Activated T-cell treated with anti-CD3 and anti-CD28 coated beads for 48 hours (primary cell): ENCODE results near the gene FRMD4B.

Experiments
- DNase-seq: peaks from one replicate; pipeline ENCODE4 v3.0.0-alpha.2; 2020; ENCODE audit warnings: low read depth

The FRMD4B gene

DNA sequence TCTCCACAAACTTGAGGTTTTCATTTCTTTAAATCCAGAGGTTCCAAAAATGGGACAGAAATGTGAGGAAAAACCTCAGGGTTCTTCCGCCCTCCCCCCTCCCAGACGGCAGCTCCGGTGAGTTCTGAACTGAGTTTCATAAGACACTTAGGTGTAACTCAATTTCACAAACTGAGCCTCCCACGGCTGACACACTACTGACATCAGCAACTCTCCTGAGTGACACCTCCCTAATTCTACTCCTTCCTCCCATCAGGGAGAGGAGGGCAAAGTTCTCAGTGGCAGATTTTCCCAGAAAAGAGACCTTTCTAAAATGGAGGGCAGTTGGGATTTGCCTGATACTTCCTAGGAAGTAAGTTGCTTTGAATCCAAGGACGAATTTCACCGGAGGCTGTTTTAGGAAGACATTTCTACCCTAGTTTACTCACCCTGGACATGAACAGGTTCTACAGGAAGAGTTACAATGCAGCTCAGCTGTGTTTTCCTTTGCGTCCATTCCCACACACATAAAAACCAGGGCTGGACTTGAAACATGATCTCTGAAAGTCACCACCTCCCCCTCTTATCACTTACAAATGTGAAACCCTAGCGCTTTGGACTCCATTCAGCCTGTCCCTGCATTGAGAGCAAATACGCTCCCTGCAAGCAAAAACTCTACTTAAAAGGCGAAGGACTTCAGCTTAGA lies 185.4 kb downstream of the FRMD4B start:
- peak; percentile 37 for DNase-seq

DNA sequence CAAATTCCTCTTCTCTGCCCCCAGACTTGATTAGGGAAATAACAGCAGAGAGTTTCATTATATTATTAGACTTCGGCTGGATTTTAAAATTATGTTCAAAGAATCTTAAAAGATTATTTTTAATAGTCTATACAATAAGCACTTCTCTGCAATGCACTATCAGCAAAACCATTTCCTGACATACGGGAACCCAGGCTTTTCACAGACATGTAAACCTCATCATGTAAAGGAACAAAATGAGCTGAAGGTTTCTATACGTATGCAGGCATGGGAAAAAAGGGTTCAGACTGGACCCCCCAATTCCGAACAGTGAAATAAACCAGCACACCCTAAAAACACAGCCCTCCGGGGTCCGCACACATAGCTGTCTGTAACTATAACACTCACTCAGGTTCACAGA lies 185.9 kb downstream of the FRMD4B start:
- DNase-seq, result no peak

DNA sequence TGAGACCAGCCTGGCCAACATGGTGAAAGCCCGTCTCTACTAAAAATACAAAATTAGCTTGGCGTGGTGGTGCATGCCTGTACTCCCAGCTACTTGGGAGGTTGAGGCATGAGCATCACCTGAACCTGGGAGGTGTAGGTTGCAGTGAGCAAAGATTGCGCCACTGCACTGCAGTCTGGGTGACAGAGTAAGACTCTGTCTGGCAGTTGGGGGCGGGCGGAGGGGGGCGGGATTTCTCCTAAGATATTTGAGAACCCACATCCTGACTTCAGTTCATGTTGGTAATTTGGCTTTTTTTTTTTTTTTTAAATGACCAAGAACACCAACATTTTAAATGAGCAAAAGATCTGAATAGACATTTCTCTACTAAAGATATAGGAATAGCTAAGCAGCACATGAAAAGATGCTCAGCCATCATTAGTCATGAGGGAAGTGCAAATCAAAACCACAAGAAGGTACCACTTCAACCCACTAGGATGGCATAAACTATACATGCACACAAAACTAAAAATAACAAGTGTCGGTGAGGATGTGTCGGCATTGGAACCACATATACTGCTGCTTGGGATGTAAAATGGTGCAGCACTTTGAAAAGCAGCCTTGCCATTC lies 187.9 kb downstream of the FRMD4B start:
- peak; percentile 56 for DNase-seq

DNA sequence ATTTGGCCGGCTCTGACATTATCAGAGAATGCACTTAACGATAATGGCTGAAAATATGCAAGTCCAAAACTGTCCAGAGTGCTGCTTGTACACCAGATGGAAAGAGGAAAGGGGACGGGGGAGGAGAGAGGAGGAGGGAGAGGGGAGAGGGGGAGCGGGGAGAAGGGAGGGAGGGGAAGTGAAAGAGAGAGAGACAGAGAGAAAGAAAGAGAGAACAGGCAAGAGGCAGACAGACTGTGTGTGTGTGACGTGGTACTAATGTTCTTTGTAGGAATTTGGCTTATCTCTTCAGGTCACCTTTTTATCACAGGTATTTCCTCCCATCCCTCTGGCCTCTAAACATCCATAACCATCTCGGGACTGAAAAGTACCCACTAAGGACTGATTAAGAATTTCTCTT lies 188.4 kb downstream of the FRMD4B start:
- no peak for DNase-seq

DNA sequence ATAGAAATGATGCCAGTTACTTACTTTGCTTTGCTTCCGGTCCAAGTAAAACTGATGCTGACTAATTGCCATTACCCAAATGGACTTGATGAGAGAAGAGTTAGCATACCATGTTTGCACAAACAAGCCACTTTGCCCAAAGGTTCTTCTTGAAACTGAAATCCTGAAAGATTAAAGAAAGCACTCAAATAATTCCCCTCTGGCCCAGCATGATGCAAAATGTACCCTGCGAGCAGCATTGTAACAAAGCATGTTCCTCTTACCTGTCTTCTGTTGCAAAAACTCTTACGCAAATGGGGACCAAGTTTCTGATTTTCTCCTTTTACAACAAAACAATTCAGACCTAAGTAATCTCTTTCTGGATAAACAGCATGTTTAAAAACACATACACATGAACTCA lies 189.0 kb downstream of the FRMD4B start:
- no peak for DNase-seq

DNA sequence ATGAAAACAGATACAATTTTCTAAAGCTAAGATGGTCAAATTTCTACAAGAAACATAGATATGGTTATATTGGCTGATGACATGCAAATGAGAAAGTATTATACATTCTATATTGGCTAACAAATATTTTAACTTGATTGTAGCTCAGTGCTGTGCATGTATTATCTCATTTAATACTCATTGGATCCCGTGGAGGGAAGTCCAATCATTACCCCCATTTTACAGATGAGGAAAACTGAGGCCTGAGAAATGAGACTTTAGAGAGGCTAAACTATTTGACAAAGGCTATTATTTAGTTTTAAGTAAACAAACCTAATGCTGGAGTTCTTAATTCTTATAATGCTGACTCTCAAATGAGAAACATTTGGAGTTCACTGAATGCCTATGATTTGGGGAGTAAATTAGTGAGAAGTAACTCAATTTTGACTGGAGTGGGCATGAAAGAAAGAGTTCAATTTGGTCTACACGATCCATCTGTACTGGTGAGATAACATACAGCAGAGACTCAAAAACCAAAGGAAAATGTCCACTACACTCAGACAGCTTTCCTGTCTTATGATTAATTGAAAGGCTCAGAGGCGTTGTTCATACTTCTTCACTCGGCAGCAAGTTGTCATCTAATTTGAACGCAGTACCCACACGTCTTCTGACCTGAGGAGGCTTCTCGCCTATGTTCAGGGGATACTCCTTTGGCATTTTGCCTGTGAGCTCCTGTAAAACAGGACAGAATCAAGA lies 191.3 kb downstream of the FRMD4B start:
- no peak for DNase-seq

DNA sequence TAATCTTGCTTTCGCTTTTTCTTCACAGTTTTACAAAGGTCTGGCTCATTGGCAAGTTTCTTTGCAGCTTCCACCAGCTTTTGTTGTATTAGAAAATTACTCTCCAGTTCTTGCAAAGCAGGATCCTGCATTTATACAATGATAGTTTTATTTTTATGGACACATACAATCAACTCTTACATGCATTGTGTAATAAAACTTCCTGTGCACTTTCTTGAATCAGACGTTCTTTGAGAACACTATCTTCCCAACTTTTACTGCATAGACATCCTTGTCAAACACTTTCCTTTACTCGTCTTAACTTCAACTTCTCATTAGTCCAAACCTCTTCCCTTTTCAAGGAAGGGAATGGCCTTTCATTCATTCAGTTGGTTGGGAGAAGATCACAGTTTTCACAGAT lies 192.1 kb downstream of the FRMD4B start:
- DNase-seq, result no peak

DNA sequence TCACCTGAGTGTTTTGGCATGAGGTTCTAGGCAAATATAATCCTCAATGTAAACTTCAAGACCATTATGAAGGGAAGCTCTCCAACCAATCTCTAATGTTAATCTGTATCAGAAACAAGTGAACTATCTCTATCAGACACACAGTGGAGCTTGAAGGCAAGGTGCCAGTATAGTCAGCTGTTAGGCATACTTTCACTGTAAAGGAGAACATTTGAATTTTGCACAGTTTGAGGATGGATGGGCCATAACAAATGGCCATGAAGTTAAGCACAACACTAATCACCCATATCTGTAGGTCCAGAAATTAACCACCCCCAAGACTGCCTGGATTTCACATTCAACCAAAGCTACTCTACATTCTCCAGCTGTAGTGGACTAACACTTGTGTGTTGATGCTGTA lies 194.4 kb downstream of the FRMD4B start:
- no peak for DNase-seq

DNA sequence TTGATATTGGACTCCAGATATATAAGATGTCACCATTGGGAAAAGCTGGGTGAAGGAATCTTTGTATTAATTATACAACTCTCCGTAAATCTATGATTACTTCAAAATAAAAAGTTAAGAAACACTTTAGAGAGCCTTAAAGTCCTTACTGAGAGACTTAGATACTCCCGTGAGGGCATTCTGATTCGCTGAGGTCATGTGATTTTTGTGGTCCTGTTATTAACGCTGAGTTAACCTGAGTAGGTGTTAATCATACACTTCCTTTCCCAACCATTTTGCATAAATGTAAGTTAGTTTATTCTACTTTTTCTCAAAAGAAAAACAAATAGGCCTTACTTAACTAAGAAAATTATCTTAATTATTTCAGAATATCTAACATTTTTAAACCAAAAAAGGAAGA lies 196.4 kb downstream of the FRMD4B start:
- DNase-seq, result no peak

DNA sequence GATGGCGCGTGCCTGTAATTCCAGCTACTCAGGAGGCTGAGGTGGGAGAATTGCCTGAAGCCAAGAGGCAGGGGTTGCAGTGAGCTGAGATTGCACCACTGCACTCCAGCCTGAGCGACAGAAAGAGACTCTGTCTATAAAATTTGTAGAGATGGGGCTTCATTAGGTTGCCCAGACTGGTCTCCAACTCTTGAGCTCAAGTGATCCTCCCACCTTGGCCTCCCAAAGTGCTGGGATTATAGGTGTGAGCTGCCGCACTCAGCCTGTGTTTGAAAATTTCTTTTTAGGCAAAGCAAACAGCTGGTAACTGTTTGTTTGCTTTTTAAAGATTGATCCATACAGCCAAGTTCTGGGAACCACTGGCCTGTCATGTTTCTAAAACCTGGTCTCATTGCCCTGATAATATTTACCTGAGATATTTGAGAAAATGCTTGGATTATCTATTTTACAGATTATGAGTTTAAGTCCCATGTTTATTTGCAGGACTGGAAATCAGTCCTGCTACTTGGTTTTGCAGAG lies 199.3 kb downstream of the FRMD4B start:
- no peak for DNase-seq

DNA sequence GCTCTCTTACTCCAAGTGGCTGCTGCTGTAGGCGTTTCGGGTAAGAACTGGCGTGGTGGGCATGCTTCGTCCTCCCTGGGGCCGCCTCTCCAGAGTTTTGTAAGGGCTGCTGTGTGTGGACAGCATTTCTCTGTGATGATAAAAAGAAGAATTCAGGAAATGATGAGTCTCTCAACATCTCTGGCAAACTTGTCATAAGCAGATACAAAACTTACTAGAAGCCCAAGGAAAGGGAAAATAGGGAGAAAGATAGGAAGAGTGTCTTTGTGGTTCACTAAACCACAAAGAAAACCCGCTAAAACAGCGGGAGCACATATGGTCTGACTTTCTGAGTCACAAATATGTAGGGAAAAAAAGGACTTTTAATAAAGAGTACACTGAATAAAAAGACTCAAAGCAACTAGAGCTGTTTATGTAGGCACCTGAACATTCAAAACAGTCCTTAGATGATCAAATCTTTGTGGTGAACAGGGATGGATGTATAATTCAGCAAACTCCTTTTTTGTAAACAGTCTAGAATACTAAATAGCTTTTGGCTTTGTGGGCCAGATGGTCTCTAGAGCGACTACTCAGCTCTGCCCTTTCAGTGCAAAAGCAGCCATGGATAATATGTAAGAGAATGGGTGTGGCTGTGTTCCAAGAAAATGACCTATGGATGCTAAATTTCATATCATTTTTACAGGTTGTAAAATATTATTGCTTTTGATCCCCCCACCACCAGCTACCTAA lies 203.1 kb downstream of the FRMD4B start:
- no peak for DNase-seq

DNA sequence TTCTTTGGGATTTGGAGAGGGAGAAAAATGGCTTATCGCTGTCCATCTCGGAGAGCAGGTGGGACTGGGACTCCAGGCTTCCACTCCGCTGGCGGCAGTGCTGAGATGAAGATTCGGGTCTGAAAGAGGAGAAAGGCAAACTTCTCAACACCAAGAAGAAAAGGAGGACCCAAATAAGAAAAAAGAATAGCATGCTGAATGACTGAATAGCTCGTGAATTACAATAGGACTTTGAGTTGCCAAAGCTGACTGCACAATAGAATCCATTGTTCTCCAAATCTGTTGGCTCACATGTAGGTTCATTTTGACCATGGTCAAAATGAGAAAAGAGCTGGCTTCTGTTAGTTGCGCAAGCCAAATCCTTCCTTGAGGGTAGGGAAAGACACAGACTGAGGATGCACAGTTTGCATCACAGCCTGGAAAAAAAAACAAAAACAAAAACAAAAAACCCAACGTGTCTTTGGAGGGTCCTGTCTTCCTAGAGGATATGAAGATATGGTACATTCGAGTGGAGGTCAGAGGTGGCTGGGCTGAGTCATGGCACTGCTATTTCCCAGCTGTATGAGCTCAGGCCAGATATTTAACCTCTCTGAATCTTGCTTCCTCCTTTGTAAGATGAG lies 204.2 kb downstream of the FRMD4B start:
- no peak for DNase-seq

DNA sequence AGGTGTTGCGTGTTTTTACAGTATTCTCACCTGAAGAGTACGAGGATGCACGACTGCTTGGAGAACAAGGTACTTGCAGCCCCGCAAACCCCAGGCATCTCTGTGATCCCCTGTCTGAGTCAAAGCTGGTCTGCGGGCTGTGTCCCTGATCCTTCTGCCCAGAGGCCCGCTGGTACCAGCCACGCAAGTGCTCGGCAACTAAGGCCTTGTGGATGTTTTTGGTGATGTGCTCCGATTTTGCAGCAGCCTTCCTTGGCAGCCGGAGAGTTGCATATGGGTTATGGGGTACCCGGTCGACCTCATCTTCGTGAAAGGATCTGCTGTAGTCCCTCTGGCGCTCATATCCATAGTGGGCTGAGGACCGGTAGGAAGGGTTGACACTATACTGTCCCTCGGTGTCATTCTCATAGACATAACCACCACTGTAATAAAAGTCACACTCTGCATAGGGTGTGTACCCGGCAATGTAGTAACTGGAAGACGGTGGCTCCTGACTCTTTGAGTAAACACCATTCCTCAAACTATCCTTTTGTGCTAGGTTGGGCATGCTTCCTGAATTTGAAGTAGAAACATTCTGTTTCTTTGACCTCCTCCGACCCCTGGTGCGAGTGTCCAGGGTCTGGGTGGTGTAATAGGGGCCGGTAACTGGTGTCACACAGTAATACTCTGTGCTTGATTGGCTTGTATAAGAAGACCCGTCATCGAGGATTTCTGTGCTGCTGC lies 204.9 kb downstream of the FRMD4B start:
- no peak for DNase-seq

DNA sequence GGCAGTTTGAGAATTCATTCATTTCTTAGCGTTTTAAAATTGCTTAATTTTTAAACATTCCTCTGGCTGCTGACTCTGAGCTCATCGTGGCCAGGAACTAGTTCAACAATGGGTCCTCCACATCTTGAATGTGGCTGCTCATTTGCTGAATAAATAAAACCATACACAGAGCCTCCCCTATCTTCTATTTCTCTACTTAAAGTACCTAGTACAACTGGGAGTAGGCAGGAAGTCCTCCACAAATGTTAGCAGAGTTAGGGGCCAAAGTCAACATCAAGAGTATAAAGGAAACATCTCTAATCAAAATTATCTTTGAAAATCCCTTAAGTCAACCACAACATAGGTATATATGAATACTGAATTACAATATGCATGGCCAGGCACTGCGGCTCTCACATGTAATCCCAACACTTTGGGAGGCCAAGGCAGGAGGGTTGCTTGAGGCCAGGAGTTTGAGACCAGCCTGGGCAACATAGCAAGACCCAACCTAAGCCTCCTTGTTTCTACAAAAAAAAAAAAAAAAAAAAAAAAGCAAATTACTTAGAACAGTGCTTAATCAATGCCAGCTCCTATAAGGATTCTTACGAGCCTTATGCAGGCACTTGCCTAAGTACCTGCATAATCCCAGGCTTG lies 206.0 kb downstream of the FRMD4B start:
- no peak for DNase-seq

DNA sequence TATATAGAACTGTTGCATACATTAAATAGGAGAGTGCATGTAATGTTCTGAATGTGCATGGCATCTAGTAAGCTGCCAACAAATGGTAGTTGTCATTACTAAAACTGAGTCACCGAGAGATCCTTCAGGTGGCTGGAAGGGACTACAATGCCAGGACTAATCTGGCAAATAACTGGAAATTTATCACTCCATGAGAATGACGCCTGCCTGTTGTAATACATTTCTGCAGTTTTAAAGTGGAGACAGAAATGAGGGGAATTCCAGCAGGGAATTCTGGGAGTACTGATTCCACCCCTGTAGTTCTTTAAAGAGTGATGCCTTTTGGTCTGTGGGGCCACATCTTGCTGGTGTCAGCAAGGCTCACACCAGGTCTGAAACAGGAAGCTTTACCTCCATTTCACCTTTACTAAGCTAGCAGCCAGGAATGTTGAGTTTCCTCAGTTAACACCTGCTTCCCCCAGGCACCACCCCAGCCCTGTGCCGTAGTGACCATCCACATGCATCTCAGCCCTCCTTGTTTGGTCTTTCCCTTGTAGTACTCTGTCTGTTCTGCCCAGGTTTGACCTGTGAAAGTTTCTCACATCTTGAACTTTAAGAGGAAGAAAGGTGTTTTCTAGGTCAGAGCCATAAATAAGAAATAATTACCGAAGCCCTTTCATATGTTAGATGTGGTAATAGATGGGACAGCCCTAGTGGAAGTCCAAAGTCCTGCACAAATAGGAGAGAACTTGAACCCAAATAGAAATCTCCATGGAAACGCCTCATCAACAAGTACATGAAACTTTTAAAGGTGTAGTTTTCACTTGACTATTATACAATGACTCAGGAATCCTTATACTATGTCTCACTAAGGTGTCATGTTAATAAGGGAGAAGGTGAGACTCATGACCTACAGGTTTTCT lies 206.8 kb downstream of the FRMD4B start:
- no peak for DNase-seq

DNA sequence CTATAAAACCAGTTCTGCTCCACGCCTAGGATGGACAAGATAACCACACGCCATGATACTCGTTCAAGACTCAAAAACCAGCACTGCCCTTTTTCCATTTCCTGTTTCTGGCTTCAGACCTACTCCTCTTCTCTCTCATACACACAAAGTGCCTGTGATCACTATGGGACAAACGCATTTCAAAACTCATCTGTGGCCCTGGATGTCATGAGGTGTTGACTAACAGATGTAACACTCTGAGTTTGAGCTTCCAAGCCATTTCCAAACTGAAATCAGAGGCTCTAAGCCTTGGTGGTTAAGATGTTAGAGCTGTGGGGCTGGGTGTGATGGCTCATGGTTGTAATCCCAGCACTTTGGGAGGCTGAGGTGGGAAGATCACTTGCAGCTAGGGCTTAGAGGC lies 207.8 kb downstream of the FRMD4B start:
- no peak for DNase-seq

DNA sequence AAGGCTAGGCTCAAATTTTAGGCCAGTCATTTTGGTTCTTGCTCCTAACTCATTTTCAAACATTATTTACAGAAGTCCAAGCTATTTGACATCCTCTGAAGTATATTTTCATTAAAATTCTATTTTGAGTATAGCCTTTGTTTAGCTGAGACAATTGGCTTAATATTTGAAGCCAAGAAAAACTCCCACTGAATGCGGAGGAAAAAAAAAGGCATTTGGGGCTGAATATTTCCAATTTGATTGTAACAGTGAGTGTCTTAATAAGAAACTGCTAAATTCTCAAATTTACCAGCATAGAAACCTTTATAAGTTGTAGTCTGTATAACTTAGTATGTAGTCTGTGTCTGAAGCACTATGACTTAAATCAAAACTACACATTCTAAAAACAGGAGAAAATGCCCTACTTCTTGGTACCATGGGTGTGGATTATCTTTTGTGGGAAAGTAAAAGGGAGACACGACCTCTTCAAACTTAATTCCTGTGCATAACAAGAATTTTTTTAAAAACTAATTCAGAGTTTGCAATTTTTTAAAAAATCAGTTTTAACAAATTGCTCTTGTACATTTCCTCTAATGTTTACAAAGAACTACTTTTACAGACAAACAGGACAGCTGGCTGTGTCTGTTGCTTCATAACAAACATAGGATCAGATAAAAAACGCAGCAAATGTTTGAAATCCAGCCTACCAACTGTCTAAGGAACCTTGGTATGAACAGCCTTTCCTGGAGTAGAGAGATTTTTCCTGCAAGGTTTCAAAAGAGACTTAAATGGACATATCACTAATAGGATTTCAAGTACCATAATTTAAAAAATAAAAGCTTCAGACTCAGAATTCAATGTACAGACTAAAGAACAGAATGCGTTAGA lies 210.8 kb downstream of the FRMD4B start:
- no peak for DNase-seq

DNA sequence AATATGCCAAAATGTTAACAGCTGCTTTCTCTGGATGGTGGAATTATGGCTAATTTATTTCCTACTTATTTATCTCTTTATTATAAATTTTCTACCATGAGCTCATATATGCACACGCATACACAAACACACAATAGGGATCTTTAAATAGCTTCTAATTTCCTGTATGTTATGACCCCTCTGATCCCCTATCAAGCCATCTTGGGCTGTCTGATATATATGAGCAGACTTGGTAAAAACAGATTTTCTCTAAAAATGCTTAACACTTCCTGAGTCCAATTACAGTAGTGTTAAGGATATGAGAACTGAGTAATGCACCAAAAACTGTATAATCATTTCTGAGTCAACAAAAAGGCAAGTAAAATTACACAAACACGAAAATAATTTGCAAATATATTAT lies 211.4 kb downstream of the FRMD4B start:
- DNase-seq, result no peak

DNA sequence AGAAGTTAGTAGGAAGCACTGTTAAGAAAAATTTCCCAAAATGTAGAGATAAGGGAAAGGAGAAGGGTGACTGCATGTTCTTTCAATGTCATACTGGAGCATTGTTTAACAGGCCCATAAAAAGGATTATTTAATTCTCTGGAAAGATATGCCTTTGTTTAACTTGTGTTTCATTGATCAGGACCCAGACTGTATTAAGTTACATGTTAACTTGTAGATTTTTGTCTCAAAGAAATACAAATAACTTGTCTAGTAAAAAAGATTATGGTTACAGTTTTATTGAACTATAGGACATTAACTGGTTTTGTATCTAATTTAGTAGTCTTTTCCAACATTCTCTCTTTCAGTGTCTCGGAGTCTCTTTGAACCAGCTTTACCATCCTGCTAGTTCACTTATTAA lies 213.8 kb downstream of the FRMD4B start:
- DNase-seq, result no peak
